HCT116 (cell line): Measurements from ENCODE around the gene SFT2D2.

ENCODE experiments used
- EZH2phosphoT487 ChIP-seq: fragments of 200-600 bp; IDR thresholded peaks from 2 replicates; pipeline ENCODE4 v1.6.1; 2018; ENCODE audit warnings: antibody characterized with exemption, borderline replicate concordance
- FOSL1 ChIP-seq: IDR thresholded peaks from 2 replicates; pipeline ENCODE4 v1.6.1; 2012; ENCODE audit warnings: low read depth
- JUND ChIP-seq: IDR thresholded peaks from 2 replicates; pipeline ENCODE4 v1.6.1; 2012
- POLR2AphosphoS5 ChIP-seq: IDR thresholded peaks from 2 replicates; pipeline ENCODE4 v1.6.1; 2011; ENCODE audit warnings: mild to moderate bottlenecking, low read depth, low read length, moderate library complexity
- TF ChIP-seq, protein P1 (sequence below), 3 experiments: fragments of 200-600 bp in 1 of 3; sonication (generic) in 1 of 3; IDR thresholded peaks in 2 of 3; conservative IDR thresholded peaks in 1 of 3; 2 replicates each; pipeline ENCODE4 v1.5.1; 2012 to 2017; ENCODE audit warnings: low read depth in 2 of 3, low read length in 2 of 3, antibody characterized with exemption in 1 of 3, borderline replicate concordance in 1 of 3, control low read depth in 1 of 3, mild to moderate bottlenecking in 1 of 3, mixed read lengths in 1 of 3, mixed run types in 1 of 3, moderate library complexity in 1 of 3; ENCODE audit not compliant: insufficient read depth in 1 of 3
- TF ChIP-seq, protein P2 (sequence below): IDR thresholded peaks from 2 replicates; pipeline ENCODE4 v1.6.1; 2012; ENCODE audit warnings: low read depth
- TF ChIP-seq, protein P3 (sequence below): IDR thresholded peaks from 2 replicates; pipeline ENCODE4 v1.6.1; 2012

GRCh38 chr1:168178227-168178637, 47.6 kb upstream of the SFT2D2 start:
- TF ChIP-seq, protein P1, sequence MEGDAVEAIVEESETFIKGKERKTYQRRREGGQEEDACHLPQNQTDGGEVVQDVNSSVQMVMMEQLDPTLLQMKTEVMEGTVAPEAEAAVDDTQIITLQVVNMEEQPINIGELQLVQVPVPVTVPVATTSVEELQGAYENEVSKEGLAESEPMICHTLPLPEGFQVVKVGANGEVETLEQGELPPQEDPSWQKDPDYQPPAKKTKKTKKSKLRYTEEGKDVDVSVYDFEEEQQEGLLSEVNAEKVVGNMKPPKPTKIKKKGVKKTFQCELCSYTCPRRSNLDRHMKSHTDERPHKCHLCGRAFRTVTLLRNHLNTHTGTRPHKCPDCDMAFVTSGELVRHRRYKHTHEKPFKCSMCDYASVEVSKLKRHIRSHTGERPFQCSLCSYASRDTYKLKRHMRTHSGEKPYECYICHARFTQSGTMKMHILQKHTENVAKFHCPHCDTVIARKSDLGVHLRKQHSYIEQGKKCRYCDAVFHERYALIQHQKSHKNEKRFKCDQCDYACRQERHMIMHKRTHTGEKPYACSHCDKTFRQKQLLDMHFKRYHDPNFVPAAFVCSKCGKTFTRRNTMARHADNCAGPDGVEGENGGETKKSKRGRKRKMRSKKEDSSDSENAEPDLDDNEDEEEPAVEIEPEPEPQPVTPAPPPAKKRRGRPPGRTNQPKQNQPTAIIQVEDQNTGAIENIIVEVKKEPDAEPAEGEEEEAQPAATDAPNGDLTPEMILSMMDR (IDR thresholded peaks at IDR 0.05 in 2 of 3, conservative IDR thresholded peaks at IDR 0.05 in 1 of 3; ENCODE audit: borderline replicate concordance in 1 of 3, insufficient read depth in 1 of 3, low read depth in 2 of 3, low read length in 2 of 3): no peak
- TF ChIP-seq POLR2AphosphoS5 (no peak), JUND (no peak), EZH2phosphoT487 (no peak), FOSL1 (no peak)
- TF ChIP-seq, protein P2, sequence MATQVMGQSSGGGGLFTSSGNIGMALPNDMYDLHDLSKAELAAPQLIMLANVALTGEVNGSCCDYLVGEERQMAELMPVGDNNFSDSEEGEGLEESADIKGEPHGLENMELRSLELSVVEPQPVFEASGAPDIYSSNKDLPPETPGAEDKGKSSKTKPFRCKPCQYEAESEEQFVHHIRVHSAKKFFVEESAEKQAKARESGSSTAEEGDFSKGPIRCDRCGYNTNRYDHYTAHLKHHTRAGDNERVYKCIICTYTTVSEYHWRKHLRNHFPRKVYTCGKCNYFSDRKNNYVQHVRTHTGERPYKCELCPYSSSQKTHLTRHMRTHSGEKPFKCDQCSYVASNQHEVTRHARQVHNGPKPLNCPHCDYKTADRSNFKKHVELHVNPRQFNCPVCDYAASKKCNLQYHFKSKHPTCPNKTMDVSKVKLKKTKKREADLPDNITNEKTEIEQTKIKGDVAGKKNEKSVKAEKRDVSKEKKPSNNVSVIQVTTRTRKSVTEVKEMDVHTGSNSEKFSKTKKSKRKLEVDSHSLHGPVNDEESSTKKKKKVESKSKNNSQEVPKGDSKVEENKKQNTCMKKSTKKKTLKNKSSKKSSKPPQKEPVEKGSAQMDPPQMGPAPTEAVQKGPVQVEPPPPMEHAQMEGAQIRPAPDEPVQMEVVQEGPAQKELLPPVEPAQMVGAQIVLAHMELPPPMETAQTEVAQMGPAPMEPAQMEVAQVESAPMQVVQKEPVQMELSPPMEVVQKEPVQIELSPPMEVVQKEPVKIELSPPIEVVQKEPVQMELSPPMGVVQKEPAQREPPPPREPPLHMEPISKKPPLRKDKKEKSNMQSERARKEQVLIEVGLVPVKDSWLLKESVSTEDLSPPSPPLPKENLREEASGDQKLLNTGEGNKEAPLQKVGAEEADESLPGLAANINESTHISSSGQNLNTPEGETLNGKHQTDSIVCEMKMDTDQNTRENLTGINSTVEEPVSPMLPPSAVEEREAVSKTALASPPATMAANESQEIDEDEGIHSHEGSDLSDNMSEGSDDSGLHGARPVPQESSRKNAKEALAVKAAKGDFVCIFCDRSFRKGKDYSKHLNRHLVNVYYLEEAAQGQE: no peak
- TF ChIP-seq, protein P3, sequence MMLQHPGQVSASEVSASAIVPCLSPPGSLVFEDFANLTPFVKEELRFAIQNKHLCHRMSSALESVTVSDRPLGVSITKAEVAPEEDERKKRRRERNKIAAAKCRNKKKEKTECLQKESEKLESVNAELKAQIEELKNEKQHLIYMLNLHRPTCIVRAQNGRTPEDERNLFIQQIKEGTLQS: no peak
